Activated T-cell treated with anti-CD3 and anti-CD28 coated beads, Interleukin-2, amount 50 U/mL, for 1 hour (primary cell): ENCODE measurements around the gene FUT3.
"Not testable (repeated sequence)": the region's sequence is repeated elsewhere in the genome, so short reads cannot be mapped to it uniquely, and the experiment has no call there.

Experiments used
- DNase-seq: peaks from one replicate; pipeline ENCODE4 v3.0.0-alpha.2; 2020

The FUT3 gene

GRCh38 chr19:5844456-5845433, 6.5 kb downstream of the FUT3 start:
- no peak for DNase-seq

- no peak for DNase-seq
Measured at GRCh38 chr19:5843295-5843927, 7.8 kb downstream of the FUT3 start.

GRCh38 chr19:5841735-5842111, 9.5 kb downstream of the FUT3 start:
- DNase-seq, result not testable (repeated sequence)

- DNase-seq, result no peak
Measured at GRCh38 chr19:5839065-5840017, 11.9 kb downstream of the FUT3 start, which contains the start of gene FUT6. Gene FUT6, minus strand, starts transcription at chr19:5839702. Its CDS starts 7,135 bp downstream, at chr19:5832567.

- DNase-seq, result no peak
Measured at GRCh38 chr19:5838353-5839064, 12.7 kb downstream of the FUT3 start.

- DNase-seq, result no peak
Measured at GRCh38 chr19:5837761-5838352, 13.4 kb downstream of the FUT3 start.

GRCh38 chr19:5832527-5833216, 18.6 kb downstream of the FUT3 start:
- no peak for DNase-seq

GRCh38 chr19:5832061-5832460, 19.2 kb downstream of the FUT3 start:
- DNase-seq, result no peak

- no peak for DNase-seq
Measured at GRCh38 chr19:5831159-5831558, 20.1 kb downstream of the FUT3 start.

GRCh38 chr19:5829567-5830310, 21.5 kb downstream of the FUT3 start:
- no peak for DNase-seq

- DNase-seq, result peak; percentile 47
Measured at GRCh38 chr19:5828661-5829566, 22.3 kb downstream of the FUT3 start.

- DNase-seq, result peak; percentile 98
Measured at GRCh38 chr19:5827891-5828660, 23.2 kb downstream of the FUT3 start.

GRCh38 chr19:5827342-5827890, 23.8 kb downstream of the FUT3 start:
- no peak for DNase-seq

GRCh38 chr19:5826531-5827341, 24.5 kb downstream of the FUT3 start:
- DNase-seq, result peak; percentile 42

GRCh38 chr19:5825178-5825577, 26.1 kb downstream of the FUT3 start:
- DNase-seq, result no peak

- DNase-seq, result no peak
Measured at GRCh38 chr19:5824751-5825150, 26.5 kb downstream of the FUT3 start.

GRCh38 chr19:5823579-5824281, 27.5 kb downstream of the FUT3 start:
- no peak for DNase-seq
